ENCODE measurements around the gene DNAAF8. TPM values are rescaled to one million over a fixed set of nuclear protein-coding genes. Genes with fewer than 3 reads are reported as not detected.
A peak's percentile ranks its signal among the peaks of the same experiment; 100 is the strongest.

Gene DNAAF8
- total and polyA plus RNA-seq, 2 of the 4 experiments (the other 2 are of a cell fraction), result 0.54 to 1.7 TPM

- WGBS, 2 experiments (ENCODE audit: extremely low coverage in 2 of 2, insufficient read length in 1 of 2), result 91% methylated on average over 3 of the region's 4 CpGs; no CpG with 5 or more reads in 1 of the 2 experiments
- in situ Hi-C loops (cut with MboI; ENCODE audit: low sequenced_read_pairs) (no loop called here), intact Hi-C loops (cut with micrococcal nuclease) (no loop called here), dilution Hi-C loops (cut with HindIII; ENCODE audit: low sequenced_read_pairs, unreplicated experiment) (no loop called here)
- H2BK20ac ChIP-seq (ENCODE audit: low read depth, low read length), result no peak overlapping the region
- no peak overlapping the region for H4K5ac ChIP-seq (ENCODE audit: low read depth, low read length)
- no peak overlapping the region for H3K18ac ChIP-seq (ENCODE audit: low read depth, low read length)
- H3K27ac ChIP-seq (ENCODE audit: insufficient read depth, low read length), result no peak overlapping the region
- H2BK120ac ChIP-seq (ENCODE audit: low read depth, low read length), result no peak overlapping the region
- no peak overlapping the region for H3K14ac ChIP-seq (replicated peaks; ENCODE audit: low read depth, low read length)
- TF ChIP-seq MAFK (IDR thresholded peaks at IDR 0.05; ENCODE audit: low read depth, low read length) (peak; percentile 52), NFE2L2 (IDR thresholded peaks at IDR 0.05; ENCODE audit: low read depth, low read length) (no peak)
- no TSS peak for BruUV-seq (replicated peaks)
- H2BK15ac ChIP-seq (ENCODE audit: low read depth, low read length), result no peak overlapping the region
- no peaks in the 10 kb centered on the region for H3K36me3 ChIP-seq (ENCODE audit: control insufficient read depth, insufficient read depth, low read length)
- H2AK9ac ChIP-seq (replicated peaks; ENCODE audit: low read depth, low read length, poor library complexity), result no peak overlapping the region
- no peak overlapping the region for H3K4ac ChIP-seq (ENCODE audit: low read depth, low read length)
- H3K79me1 ChIP-seq (ENCODE audit: low read depth in 1 of 2, low read length in 2 of 2), result peaks cover 13 to 22% of the 10 kb centered on the region in 2 experiments
- H4K8ac ChIP-seq (ENCODE audit: low read depth in 2 of 2, low read length in 2 of 2), result no peak overlapping the region
- peaks cover 4% of the 10 kb centered on the region; the same call in 1 of the 2 replicates for H3K9me1 ChIP-seq (ENCODE audit: insufficient read depth, low read length)
- no peaks in the 10 kb centered on the region for H3K27me3 ChIP-seq (ENCODE audit: control insufficient read depth, insufficient read depth, low read length)
- peaks cover 3% of the 10 kb centered on the region; the same call in 1 of the 2 replicates for H4K20me1 ChIP-seq (ENCODE audit: insufficient read depth, low read length)
- no peak for ATAC-seq (ENCODE audit: low read depth)
- H3K4me3 ChIP-seq (ENCODE audit: insufficient read depth, low read depth, low read length), result no peak overlapping the region
- H2BK5ac ChIP-seq (ENCODE audit: low read depth, low read length, poor library complexity, severe bottlenecking), result no peak overlapping the region
- no peak overlapping the region for H2AK5ac ChIP-seq (ENCODE audit: low read depth, low read length)
- no peak overlapping the region for H4K91ac ChIP-seq (ENCODE audit: insufficient read depth, low read depth, low read length)
- no peak overlapping the region for H3K56ac ChIP-seq (ENCODE audit: extremely low read depth, insufficient read depth, low read length)
- H3K23ac ChIP-seq (ENCODE audit: low read depth, low read length), result no peak overlapping the region
- no peak overlapping the region for H3K9ac ChIP-seq (ENCODE audit: low read depth, low read length)
- peaks cover 4% of the 10 kb centered on the region for H3K4me1 ChIP-seq (ENCODE audit: control insufficient read depth, insufficient read depth, low read length)
- no peak overlapping the region for H2AFZ ChIP-seq (replicated peaks; ENCODE audit: low read length, poor library complexity)
- DNase-seq, result no peak
- POLR2A ChIA-PET (ENCODE audit: unreplicated experiment), result no interaction called here
- CTCF ChIA-PET, result no interaction called here
- H3K4me2 ChIP-seq (ENCODE audit: low read depth, low read length), result no peak overlapping the region
- no peaks in the 10 kb centered on the region for H3K9me3 ChIP-seq (ENCODE audit: control insufficient read depth, insufficient read depth, low read length)
Observed at GRCh38 chr16:4736546-4736945, 2.2 kb downstream of the DNAAF8 start.

Measured in IMR-90 (cell line).